Measurements from ENCODE around the gene NPTN.

DNA sequence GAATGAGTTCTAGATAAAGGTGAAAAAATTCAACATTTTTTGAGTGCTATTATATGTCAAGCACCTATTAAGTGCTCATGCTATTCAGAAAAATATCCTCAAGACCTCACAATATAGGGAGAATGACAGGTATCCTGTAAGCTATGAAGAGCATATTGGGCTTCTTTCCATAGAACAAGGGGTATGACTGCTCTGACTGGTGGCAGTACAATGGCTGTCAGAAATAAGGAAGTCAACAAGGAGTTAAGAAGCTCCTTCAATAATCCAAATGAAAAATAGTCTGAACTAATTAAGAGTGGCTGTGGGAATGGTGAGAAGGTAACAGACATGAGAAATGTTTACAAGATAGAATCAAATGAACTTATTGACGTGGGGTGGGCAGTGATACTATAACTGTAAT is 24.7 kb downstream of the NPTN start:
- TF ChIP-seq, protein P1, sequence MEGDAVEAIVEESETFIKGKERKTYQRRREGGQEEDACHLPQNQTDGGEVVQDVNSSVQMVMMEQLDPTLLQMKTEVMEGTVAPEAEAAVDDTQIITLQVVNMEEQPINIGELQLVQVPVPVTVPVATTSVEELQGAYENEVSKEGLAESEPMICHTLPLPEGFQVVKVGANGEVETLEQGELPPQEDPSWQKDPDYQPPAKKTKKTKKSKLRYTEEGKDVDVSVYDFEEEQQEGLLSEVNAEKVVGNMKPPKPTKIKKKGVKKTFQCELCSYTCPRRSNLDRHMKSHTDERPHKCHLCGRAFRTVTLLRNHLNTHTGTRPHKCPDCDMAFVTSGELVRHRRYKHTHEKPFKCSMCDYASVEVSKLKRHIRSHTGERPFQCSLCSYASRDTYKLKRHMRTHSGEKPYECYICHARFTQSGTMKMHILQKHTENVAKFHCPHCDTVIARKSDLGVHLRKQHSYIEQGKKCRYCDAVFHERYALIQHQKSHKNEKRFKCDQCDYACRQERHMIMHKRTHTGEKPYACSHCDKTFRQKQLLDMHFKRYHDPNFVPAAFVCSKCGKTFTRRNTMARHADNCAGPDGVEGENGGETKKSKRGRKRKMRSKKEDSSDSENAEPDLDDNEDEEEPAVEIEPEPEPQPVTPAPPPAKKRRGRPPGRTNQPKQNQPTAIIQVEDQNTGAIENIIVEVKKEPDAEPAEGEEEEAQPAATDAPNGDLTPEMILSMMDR (IDR thresholded peaks at IDR 0.05), result no peak
- TF ChIP-seq EP300 (IDR thresholded peaks at IDR 0.05), result no peak
